Activated CD8-positive, alpha-beta memory T cell treated with anti-CD3 and anti-CD28 coated beads, Interleukin-2, amount 10 ng/mL, durations not matched to agents 7 days and 5 days (primary cell): ENCODE measurements around the gene RPS21. TPM values are rescaled to one million over a fixed set of nuclear protein-coding genes. Genes with fewer than 3 reads are reported as not detected.
A peak's percentile ranks its signal among the peaks of the same experiment; 100 is the strongest.

Experiments used
- ATAC-seq: fragments of 150-1000 bp; cut with Tn5 transposase; one replicate; pipeline ENCODE4 v1.10.0; 2021; ENCODE audit warnings: moderate library complexity
- CTCF ChIA-PET: fragments of 350-600 bp; sonication (Branson Sonifier 250); formaldehyde crosslinking; loops from one replicate; lab custom pipeline; 2021; ENCODE audit warnings: antibody characterized with exemption; lab: Charles Lee
- DNase-seq: peaks from one replicate; pipeline ENCODE4 v3.0.0-alpha.2; 2020
- H3K27ac Mint-ChIP-seq: one replicate; pipeline ENCODE4 v1.8.0; 2021; ENCODE audit warnings: mild to moderate bottlenecking, mixed read lengths
- H3K27me3 Mint-ChIP-seq: one replicate; pipeline ENCODE4 v1.8.0; 2021; ENCODE audit warnings: mixed read lengths
- H3K36me3 Mint-ChIP-seq: one replicate; pipeline ENCODE4 v1.8.0; 2021; ENCODE audit warnings: mild to moderate bottlenecking, mixed read lengths
- H3K4me1 Mint-ChIP-seq: one replicate; pipeline ENCODE4 v1.8.0; 2021; ENCODE audit warnings: mixed read lengths
- H3K4me3 Mint-ChIP-seq: one replicate; pipeline ENCODE4 v1.8.0; 2021; ENCODE audit warnings: mild to moderate bottlenecking, moderate library complexity, mixed read lengths
- H3K9me3 Mint-ChIP-seq: one replicate; pipeline ENCODE4 v1.8.0; 2022; ENCODE audit warnings: low read depth, mixed read lengths
- total RNA-seq, 2 experiments: library from RNA; stranded (reverse); gene quantifications; one replicate each; pipeline ENCODE4 v1.2.3, GENCODE V29; 2021

RPS21 gene
- total RNA-seq, 2 experiments from 2014 or later: 1,634 to 1,703 TPM

DNA sequence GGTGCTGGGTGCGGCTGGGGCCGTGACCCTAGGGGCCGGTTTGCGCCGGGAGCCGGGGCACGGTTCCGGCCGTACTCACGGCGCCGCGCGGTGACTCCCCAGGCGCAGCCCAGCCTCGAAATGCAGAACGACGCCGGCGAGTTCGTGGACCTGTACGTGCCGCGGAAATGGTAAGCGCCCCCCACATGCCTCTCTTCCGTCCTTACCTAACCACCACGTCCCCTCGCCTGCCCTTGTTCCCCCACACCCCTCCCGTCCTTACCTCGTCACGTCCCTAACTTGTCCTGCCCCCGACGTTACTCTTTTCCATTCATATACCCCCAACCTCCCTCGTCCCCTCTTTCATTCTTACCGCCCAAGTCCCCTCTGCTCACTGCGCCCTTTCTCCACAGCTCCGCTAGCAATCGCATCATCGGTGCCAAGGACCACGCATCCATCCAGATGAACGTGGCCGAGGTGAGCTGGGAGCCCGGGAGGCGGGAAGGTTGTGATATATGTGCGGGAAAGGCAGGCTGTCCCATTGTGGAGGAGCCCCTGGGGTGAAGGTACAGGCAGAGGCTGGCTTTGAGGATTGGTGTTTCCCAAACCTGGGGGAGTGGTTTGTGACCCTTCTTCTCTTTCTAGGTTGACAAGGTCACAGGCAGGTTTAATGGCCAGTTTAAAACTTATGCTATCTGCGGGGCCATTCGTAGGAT lies 463 bp downstream of the RPS21 start:
- DNase-seq (peak; percentile 52), ATAC-seq (no peak)
- CTCF ChIA-PET: interaction anchor here (0.7 to 2.0 kb wide), 4 partner anchors 85 to 836 kb away, joined by 3 to 11 read pairs (median 3); partner anchors contain the start of gene ADRM1
- Mint-ChIP-seq H3K4me1 (peaks cover 48% of the 10 kb centered on the region), H3K27ac (peak overlapping the region; percentile 92), H3K27me3 (no peaks in the 10 kb centered on the region), H3K9me3 (no peaks in the 10 kb centered on the region), H3K4me3 (peak overlapping the region; percentile 92), H3K36me3 (peaks cover 28% of the 10 kb centered on the region)

DNA sequence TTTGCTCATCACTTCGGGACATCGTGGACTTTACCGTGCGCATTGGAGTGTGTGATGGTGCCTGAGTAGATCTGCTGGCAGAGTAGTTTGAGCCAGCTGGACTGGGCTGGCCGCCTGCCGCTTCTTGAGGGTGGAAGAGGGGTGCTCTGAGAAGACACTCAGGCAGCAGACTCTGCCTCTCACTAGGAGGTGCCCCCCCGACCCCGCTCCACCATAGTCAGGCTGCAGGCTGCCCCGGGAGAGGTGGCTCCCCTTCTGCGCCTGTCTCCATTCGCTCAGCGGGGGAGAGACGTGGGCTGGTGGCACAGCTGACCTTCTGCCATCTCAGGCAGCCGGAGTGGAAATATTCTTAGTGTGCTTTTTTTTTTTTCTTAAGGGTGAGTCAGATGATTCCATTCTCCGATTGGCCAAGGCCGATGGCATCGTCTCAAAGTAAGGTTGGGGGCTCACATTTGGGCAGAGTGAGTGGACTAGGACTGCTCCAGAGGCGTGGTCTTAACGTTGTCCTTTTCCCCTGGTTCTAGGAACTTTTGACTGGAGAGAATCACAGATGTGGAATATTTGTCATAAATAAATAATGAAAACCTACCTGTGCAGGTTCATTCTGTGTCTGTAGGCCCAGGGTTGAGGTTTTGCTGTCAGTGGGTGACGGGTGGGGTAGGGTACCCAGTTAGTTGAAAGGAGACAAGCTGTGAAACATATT lies 1.2 kb downstream of the RPS21 start:
- Mint-ChIP-seq H3K9me3 (no peaks in the 10 kb centered on the region), H3K36me3 (peaks cover 26% of the 10 kb centered on the region), H3K4me3 (peak overlapping the region; percentile 92), H3K4me1 (peaks cover 44% of the 10 kb centered on the region), H3K27ac (peak overlapping the region; percentile 92), H3K27me3 (no peaks in the 10 kb centered on the region)
- DNase-seq (no peak), ATAC-seq (no peak)
- CTCF ChIA-PET: interaction anchor here (0.7 to 2.0 kb wide), 3 partner anchors 85 to 827 kb away, joined by 3 to 11 read pairs (median 3); partner anchors contain the start of gene ADRM1

DNA sequence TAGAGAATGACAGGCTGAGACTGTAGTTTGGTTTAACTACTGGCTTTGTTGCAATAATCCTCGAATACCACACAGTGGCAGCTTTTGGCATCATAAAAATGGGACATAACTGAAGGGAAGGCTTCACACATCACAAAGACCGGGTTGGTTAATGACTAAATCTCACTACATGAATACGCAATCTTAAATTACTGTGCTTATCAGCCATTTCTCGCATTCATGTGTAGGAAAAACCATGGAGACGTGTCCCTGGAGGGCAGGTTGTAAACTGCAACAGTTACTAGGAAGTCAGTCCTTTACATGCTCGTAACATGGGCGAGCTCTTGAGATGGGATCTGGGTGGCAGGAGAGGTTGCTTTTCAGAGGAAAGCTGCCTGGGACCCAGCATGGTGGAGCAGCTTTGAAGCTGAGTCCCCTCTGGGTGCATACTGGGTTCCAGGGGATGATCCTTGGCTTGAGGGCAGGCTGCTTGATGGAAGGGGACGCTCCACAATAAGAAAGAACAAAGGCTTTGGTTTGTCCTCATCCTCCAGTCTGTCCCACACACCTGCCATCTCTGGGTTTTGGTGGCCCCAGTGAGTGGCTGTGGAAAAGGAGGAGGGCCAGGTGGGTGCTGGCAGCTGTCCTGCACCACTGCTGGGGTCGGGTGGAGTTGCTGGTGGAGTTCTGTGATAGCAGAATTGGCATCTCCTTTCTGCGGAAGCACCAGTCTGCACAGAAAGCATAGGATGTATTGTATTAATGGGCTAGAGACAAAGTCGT lies 2.1 kb downstream of the RPS21 start:
- CTCF ChIA-PET: no interaction called here
- Mint-ChIP-seq H3K4me3 (peak overlapping the region; percentile 92), H3K36me3 (peaks cover 26% of the 10 kb centered on the region), H3K27ac (peak overlapping the region; percentile 9), H3K4me1 (peaks cover 40% of the 10 kb centered on the region), H3K9me3 (no peaks in the 10 kb centered on the region), H3K27me3 (no peaks in the 10 kb centered on the region)
- ATAC-seq (no peak), DNase-seq (no peak)

DNA sequence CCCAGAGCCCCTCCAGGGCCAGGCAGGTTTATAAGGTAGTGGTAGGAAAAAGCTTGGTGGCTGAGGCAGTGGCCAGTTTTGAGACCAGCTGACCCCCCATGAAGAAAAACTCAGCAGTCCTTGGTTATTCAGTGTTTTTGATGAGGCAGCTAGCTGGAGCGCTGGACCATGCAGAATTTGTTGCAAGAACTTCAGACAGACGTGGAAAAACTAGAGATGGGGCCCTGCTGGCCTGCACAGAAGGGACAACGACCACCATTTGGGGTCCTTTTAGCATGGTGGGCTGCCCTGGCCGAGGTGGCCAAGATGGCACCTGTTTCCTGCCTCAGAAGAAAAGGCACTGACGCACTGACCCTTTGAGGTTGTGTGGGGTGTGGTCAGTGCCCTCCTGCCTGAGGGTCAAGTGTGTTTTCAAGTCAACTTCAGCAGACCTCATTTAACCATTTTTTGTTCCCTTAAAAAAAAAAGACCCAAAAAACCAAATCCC lies 2.7 kb downstream of the RPS21 start:
- peaks cover 26% of the 10 kb centered on the region for H3K36me3 Mint-ChIP-seq

DNA sequence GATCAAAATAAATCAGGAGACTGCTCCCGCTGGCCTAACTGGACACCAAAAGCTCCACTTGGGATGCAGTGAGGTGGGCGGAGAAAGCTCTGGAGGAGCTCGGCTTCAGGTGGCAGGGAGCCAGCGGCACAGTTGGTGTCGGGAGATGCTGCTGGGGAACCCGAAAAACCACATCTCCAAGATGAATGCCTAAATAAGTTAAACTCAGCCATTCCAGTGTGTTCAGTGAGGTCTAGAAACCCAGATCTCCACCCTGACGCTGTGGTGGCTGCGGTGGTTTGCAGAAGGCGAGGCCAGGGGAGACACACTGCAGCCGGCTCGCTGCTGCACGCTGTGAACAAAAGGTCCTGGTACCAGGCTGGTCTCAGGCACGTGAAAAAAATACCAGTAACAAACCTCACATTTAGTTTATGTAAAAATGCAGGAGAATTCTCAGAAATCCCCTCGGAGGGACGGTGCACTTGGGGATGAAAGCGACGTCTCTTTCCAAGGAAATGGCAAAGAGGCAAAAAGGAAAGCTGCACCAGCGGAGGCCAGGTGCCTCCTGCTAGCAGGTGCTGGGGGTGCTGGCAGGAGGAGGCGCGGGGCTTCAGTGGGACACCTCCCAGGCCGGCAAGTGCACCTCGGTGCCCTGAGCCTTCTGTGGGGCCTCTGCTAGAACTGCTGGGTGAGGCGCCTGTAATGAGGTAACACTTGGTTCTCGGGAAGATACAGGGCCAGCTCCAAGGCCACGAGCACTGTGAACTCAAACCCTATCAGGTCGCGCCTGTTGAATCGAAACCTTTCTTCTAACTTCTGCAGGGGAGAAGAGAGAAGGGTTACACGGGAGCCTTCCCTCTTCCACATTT lies 3.6 kb downstream of the RPS21 start:
- H3K9me3 Mint-ChIP-seq: no peaks in the 10 kb centered on the region
- H3K27ac Mint-ChIP-seq: no peak overlapping the region
- CTCF ChIA-PET: interaction anchor here (1.4 kb wide), 1 partner anchor 8 kb away, joined by 4 read pairs; no protein-coding TSS in a partner anchor
- H3K27me3 Mint-ChIP-seq: no peaks in the 10 kb centered on the region
- peaks cover 26% of the 10 kb centered on the region for H3K36me3 Mint-ChIP-seq
- no peak for DNase-seq
- peaks cover 29% of the 10 kb centered on the region for H3K4me1 Mint-ChIP-seq
- no peak for ATAC-seq
- no peak overlapping the region for H3K4me3 Mint-ChIP-seq

More for the DNA sequence above, 2.7 kb downstream of the RPS21 start:
- CTCF ChIA-PET: no interaction called here
- H3K27me3 Mint-ChIP-seq: no peaks in the 10 kb centered on the region
- peaks cover 36% of the 10 kb centered on the region for H3K4me1 Mint-ChIP-seq
- H3K27ac Mint-ChIP-seq: no peak overlapping the region
- no peaks in the 10 kb centered on the region for H3K9me3 Mint-ChIP-seq
- H3K4me3 Mint-ChIP-seq: no peak overlapping the region
- DNase-seq: no peak
- ATAC-seq: no peak

DNA sequence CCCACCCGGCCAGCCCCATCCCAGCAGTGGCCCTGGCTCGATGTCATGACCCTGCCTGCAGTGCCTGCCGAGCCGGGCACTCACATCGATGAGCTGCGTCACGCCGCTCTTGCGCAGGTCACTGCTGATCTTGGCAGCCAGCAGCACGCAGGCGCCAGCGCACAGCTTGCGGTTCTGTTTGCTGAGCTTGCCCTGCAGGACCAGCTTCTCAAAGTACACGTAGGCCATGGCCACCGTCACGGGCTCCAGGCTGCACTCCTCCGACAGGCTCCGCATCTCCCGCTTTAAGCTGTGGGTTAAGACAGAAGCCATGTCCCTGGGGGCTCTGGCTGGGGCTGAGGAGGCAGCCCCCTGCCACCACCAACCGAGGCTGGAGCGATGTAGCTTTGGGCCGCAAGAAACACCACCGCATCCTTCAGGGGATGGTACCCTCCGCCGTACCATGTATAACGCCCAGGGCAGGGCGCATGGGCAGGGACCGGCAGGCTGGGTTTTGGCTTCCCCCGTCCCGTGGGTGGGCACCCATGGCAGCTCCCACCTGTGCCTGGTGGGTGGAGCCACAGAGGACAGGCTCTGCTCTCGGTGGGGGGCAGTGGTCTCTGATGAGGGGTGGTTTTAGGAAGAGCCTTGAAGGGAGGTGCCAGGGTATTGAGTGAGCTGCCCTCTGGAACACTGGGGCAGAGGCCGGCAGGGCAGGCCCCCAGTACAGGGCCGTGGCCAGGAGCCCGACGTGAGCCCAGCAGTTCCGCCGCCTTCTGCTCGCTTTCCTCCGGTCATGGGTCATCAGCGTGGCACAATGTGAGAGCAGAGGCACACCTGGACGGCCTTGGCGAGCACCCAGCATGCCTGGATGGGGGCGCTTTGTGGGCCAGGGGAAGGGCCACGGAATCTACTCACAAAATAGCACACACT lies 4.5 kb downstream of the RPS21 start:
- Mint-ChIP-seq H3K4me3 (no peak overlapping the region), H3K9me3 (no peaks in the 10 kb centered on the region), H3K4me1 (peaks cover 25% of the 10 kb centered on the region), H3K27me3 (no peaks in the 10 kb centered on the region), H3K36me3 (peaks cover 26% of the 10 kb centered on the region), H3K27ac (no peak overlapping the region)
- DNase-seq (no peak), ATAC-seq (no peak)
- CTCF ChIA-PET: interaction anchor here (1.4 kb wide), 1 partner anchor 9 kb away, joined by 4 read pairs; no protein-coding TSS in a partner anchor

DNA sequence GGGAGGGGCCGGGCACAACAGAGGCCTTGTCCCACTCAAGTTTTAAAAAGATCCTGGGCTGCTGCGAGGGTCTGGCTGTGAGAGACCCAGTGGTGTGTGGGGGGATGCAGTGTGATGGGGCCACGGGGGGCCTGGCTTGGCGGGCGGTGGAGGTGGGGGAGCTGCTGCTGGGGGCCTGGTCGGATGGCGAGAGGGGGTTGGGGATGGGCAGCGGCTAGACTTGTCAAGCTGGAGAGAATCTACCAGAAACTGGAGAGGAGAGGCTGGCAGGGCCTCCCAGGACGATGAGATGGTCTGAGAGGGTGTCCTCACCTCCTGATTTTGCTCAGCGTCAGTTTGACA lies 5.1 kb downstream of the RPS21 start:
- ATAC-seq (no peak), DNase-seq (no peak)
- Mint-ChIP-seq H3K27ac (no peak overlapping the region), H3K27me3 (no peaks in the 10 kb centered on the region), H3K36me3 (peaks cover 26% of the 10 kb centered on the region), H3K4me3 (no peak overlapping the region), H3K9me3 (no peaks in the 10 kb centered on the region), H3K4me1 (peaks cover 25% of the 10 kb centered on the region)
- CTCF ChIA-PET: interaction anchor here (1.4 to 1.7 kb wide), 2 partner anchors 9 to 225 kb away, joined by 4 to 5 read pairs; no protein-coding TSS in a partner anchor

DNA sequence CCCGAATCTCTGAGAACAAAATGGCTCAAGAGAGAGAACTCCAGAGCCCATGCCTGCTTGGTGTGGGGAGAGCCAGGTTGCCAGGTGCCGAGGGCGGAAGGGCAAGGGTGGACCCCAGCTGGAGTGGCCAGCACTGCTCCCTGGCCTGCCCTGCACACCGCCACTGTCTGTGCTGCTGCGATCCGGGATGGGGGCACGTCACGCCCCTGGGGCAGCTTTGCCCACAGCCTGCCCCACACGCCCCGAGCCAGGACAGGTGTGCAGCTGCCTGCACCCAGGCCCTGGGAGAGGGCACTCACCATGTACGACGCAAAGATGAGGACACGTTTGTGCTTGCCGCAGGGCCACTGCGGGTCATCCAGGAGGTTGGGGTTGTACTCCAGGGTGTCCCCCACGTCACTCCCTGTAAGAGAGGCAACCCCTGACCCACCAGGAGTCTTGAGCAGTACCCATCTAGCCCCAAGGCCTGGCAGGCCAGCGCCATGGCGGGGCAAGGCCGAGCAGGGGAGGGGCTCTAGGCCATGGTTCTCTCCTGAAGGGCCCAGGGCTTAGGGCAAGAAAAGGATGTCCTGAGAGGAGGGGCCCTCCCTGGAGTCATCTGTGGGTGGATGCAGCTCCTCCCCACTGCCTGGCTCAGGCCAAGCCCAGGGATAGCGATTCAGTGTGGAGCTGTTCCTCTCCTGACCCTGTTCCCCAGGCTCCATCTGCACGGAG lies 5.9 kb downstream of the RPS21 start:
- Mint-ChIP-seq H3K9me3 (peaks cover 3% of the 10 kb centered on the region), H3K27me3 (no peaks in the 10 kb centered on the region), H3K36me3 (peaks cover 23% of the 10 kb centered on the region), H3K4me3 (no peak overlapping the region), H3K27ac (no peak overlapping the region), H3K4me1 (peaks cover 21% of the 10 kb centered on the region)
- DNase-seq: no peak
- peak; percentile 21 for ATAC-seq
- CTCF ChIA-PET: interaction anchor here (1.7 kb wide), 1 partner anchor 224 kb away, joined by 5 read pairs; no protein-coding TSS in a partner anchor

DNA sequence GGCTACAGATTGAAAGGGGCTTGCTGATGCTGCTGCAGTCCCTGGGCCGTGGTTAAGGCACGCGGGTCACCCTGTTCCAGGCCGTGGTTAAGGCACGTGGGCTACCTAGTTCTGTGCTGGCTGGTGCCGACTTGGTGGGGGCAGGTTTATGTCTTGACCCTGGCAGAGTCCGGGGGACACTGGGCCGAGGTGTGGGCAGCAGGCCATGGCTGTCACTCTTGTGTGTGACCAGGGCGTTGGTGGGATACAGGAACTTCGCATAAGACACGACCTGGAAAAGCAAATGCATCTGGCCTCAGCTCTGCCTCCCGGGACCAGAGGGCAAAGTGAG lies 6.4 kb downstream of the RPS21 start:
- DNase-seq: no peak
- H3K27ac Mint-ChIP-seq: no peak overlapping the region
- CTCF ChIA-PET: interaction anchor here (1.7 kb wide), 1 partner anchor 224 kb away, joined by 5 read pairs; no protein-coding TSS in a partner anchor
- H3K4me1 Mint-ChIP-seq: peaks cover 16% of the 10 kb centered on the region
- no peak overlapping the region for H3K4me3 Mint-ChIP-seq
- ATAC-seq: no peak
- H3K27me3 Mint-ChIP-seq: no peaks in the 10 kb centered on the region
- peaks cover 22% of the 10 kb centered on the region for H3K36me3 Mint-ChIP-seq
- peaks cover 7% of the 10 kb centered on the region for H3K9me3 Mint-ChIP-seq

DNA sequence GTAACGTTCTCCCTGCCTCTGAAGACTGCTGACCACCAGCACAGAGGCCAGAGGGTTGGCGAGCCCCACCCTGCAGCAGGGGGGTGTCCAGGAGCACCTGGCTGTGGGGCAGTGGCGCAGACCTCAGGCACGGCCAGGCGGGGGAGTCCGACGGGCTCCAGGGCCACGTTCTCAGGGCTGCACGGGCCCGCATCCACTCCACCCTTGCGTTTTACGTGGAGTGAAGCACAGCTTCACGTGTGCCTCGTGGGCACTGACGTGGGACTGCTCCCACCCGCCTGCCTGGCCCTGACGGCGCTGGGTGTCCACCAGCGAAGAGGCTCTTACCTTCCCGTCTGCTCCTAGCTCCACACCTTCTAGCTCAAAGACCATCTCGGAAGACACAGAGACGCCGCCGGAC lies 6.9 kb downstream of the RPS21 start:
- no peak for ATAC-seq

More for the DNA sequence above, 6.9 kb downstream of the RPS21 start:
- Mint-ChIP-seq H3K27ac (no peak overlapping the region), H3K27me3 (no peaks in the 10 kb centered on the region), H3K4me1 (peaks cover 10% of the 10 kb centered on the region), H3K4me3 (no peak overlapping the region), H3K36me3 (peaks cover 17% of the 10 kb centered on the region), H3K9me3 (peaks cover 7% of the 10 kb centered on the region)
- no peak for DNase-seq
- CTCF ChIA-PET: interaction anchor here (1.7 kb wide), 1 partner anchor 223 kb away, joined by 5 read pairs; no protein-coding TSS in a partner anchor
